GM04503 (cell line): ENCODE data around the gene TPST1.
"Not testable (repeated sequence)": the region's sequence is repeated elsewhere in the genome, so short reads cannot be mapped to it uniquely, and the experiment has no call there.

Experiments
- DNase-seq: peaks from one replicate; pipeline ENCODE4 v3.0.0-alpha.2; 2012; ENCODE audit warnings: low read depth

Gene TPST1

GRCh38 chr7:66379542-66380160 lies 174.5 kb downstream of the TPST1 start:
- DNase-seq = peak; percentile 22

GRCh38 chr7:66380272-66380888 lies 175.2 kb downstream of the TPST1 start:
- DNase-seq = no peak

DNA sequence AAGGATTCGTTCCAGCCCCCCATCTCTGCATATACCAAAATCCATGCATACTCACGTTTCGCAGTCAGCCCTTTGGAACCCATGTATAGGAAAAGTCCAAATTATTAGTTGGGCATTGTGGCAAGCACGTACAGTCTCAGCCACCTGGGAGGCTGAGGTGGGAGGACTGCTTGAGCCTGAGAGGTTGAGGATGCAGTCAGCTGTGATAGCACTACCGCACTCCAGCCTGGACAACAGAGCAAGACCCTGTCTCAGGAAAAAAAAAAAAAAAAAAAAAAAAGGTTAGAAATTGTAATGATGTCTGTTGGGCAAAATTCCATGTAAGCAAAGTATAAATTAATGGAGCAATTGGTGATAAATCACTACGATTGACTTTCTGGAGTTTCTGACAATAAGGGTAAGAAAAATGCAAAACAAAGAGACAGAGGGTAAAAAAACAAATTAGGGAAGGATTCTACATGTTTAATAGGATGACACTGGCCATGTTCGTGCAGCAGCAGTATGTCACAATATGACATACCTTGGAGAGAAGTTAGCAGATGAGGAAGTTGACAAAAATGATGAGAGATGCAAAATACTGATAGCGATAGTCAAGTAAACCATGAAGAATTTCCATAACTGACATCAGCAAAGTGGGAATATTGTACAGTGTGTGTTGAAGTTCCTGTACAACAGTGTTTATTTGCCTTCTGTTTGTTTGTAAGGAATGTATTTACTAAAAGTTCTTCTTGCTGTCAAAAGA lies 177.2 kb downstream of the TPST1 start:
- not testable (repeated sequence) for DNase-seq

- DNase-seq = not testable (repeated sequence)
Measured at GRCh38 chr7:66385191-66385905, 180.2 kb downstream of the TPST1 start.

DNA sequence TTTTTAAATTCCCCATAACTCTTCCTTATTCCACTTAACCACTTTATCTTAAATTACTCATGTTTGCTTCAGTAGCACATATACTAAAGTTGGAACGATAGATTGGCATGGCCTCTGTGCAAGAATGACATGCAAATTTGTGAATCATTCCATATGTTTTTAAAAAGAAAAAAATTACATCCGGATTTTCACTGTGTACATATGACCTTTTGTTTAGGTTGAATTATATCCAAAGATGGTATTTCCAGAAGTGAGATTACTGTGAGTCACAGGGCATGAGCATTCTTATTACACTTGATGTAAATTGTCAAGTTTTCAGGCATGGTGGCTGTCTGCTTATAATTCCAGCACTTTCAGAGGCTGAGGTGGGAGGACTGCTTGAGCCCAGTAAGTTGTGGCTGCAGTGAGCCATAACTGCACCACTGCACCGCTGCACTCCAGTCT lies 190.0 kb downstream of the TPST1 start:
- not testable (repeated sequence) for DNase-seq

GRCh38 chr7:66396052-66396451 lies 190.9 kb downstream of the TPST1 start:
- DNase-seq = not testable (repeated sequence)

GRCh38 chr7:66398841-66399240 lies 193.7 kb downstream of the TPST1 start:
- DNase-seq = not testable (repeated sequence)

DNA sequence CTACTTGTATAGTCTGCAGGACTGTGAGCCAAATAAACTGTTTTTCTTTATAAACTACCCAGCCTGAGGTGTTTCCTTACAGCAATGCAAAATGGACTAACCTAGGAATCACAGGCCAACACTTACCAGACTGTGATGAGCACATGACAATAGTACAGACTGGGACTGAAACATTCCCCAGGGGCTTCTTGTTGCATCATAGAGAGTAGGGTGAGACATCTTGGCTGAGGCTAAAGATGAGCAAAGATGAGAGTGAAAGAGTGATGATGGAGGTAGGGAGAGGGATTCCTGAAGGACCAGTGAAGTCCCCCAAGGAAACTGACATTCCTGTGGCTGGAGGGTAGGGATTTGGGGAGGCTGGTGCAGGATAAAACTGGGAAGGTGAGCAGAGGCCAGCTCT lies 194.4 kb downstream of the TPST1 start:
- DNase-seq = no peak

DNA sequence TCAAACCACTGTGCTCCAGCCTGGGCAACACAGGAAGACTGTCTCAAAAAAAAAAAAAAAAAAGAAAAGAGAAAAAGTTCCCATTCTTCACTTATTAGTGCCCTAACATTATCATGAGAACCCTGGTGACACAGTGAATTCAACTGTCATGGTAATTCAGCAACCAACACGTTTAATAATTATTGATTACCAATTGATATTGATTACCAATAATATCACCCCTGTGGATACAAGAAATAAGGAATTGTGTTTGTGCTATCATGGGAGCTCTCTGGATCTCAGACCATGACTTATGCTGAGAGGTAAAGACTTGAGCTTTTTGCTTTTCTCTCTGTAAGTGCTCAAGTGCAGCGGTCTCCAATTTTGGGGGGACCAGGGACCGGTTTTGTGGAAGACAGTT lies 195.3 kb downstream of the TPST1 start:
- DNase-seq = no peak

DNA sequence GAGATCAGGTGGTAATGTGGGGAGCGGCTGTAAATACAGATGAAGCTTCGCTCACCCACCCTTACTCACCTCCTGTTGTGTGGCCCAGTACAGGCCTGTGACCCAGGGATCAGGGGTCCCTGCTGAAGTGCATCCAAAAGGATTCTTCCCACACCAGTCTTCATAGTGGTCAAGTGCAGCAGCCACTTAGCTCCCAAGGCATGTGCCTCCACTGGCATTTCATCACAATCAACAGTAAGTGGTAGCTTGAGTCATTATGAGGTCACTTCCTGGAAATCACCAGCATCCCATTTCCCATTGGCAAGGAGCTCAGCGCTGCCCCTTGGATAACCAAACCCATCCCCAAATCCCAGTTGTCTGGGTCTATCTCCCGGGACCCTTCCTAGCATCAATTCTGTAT lies 196.0 kb downstream of the TPST1 start:
- DNase-seq = not testable (repeated sequence)

DNA sequence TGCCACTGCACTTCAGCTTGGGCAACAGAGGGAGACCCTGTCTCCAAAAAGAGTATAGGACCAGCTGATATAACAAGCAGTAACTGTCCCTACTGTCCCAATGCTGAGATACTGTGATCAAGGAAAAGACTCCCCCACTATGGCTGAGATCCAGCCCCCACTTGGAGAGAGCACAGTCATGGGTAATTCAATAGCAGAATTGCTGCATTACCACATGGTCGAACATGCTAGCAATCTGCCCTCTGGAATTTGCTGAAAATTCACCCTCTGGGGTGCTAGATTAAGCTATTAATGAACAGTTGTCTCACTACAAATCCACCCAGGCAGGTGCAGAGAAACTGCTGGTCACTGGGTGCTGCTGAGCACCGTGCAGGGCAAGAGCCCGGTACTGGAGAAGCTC lies 196.8 kb downstream of the TPST1 start:
- DNase-seq = not testable (repeated sequence)

- no peak for DNase-seq
Measured at GRCh38 chr7:66403564-66403963, 198.4 kb downstream of the TPST1 start.

DNA sequence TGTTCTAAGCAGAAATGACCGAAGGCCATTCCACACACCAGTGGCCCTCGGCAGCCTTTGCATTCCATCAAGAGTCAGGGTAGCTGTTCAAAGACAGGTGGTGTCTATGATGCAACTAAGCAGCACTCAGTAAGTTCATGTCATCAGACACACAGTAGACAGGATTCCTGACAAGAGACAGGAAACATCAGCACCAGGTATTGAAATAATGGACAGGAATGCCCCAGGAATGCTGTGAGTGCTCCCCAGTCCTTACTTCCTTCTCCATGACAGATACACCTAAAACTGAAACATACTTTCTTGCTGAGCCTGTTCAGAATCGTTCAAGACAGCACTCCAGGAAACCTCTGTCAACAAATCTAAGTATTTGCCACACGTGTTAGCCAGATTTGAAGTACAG lies 204.4 kb downstream of the TPST1 start:
- no peak for DNase-seq
